C4-2B (cell line): ENCODE data around the gene ZDHHC13.
"Not testable (repeated sequence)": the region's sequence is repeated elsewhere in the genome, so short reads cannot be mapped to it uniquely, and the experiment has no call there.

Source experiments
- ZFX ChIP-seq: fragments of 450-650 bp; IDR thresholded peaks from 2 replicates; pipeline ENCODE4 v1.6.1; 2017
- TF ChIP-seq, protein P1 (sequence below): fragments of 450-650 bp; conservative IDR thresholded peaks from 2 replicates; pipeline ENCODE4 v1.5.1; 2017; ENCODE audit warnings: mild to moderate bottlenecking

DNA sequence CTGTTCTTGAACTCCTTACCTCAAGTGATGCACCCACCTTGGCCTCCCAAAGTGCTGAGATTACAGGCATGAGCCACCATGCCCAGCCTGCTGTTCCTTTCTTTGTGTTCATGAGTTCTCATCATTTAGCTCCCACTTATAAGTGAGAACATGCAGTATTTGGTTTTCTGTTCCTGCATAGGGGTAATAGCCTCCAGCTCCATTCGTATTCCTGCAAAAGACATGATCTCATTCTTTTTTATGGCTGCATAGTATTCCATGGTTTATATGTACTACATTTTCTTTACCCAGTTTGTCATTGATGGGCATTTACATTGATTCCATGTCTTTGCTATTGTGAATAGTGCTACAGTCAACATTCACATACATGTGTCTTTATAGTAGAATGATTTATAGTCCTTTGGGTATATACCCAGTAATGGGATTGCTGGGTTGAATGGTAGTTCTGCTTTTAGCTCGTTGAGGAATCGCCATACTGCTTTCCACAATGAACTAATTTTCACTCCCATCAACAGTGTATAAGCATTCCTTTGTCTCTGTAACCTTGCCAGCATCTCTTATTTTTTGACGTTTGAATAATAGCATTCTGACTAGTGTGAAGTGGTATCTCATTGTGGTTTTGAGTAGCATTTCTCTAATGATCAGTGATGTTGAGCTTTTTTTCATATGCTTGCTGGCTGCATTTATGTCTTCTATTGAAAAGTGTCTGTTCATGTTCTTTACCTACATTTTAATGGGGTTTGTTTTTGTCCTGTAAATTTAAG, 9.8 kb downstream of the ZDHHC13 start:
- not testable (repeated sequence) for TF ChIP-seq ZFX
- TF ChIP-seq, protein P1, sequence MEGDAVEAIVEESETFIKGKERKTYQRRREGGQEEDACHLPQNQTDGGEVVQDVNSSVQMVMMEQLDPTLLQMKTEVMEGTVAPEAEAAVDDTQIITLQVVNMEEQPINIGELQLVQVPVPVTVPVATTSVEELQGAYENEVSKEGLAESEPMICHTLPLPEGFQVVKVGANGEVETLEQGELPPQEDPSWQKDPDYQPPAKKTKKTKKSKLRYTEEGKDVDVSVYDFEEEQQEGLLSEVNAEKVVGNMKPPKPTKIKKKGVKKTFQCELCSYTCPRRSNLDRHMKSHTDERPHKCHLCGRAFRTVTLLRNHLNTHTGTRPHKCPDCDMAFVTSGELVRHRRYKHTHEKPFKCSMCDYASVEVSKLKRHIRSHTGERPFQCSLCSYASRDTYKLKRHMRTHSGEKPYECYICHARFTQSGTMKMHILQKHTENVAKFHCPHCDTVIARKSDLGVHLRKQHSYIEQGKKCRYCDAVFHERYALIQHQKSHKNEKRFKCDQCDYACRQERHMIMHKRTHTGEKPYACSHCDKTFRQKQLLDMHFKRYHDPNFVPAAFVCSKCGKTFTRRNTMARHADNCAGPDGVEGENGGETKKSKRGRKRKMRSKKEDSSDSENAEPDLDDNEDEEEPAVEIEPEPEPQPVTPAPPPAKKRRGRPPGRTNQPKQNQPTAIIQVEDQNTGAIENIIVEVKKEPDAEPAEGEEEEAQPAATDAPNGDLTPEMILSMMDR, result not testable (repeated sequence)
